Measurements from ENCODE around the gene HECA. TPM values are rescaled to one million over a fixed set of nuclear protein-coding genes. Genes with fewer than 3 reads are reported as not detected.
"Not testable (repeated sequence)": the region's sequence is repeated elsewhere in the genome, so short reads cannot be mapped to it uniquely, and the experiment has no call there.

The HECA gene
- total RNA-seq, 1 donor from 2014 or later = 21.0 TPM

DNA sequence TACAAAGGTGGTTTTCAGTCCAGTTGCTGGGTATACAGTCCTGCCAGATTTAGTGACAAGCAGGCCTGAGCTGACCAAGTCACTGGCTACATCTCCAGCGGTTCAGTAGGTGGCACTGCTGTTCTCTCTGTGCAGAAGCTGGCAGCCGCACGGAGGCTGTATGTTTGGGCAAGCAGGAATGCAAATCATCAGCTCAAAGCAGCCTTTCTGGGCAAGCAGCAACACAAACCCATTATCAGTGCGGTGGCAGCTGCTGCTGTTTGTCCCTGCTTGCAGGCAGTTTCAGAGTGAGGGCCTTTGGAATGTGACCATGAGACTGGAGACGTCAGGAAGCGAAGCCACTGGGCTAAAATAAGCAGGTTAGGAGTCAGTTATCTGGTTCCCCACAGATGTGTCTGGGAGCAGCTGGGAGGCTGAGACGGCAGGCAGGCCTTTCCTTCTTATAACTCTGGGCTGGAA lies 84.4 kb downstream of the HECA start:
- Mint-ChIP-seq H3K36me3 (ENCODE audit: unreplicated experiment) (no peaks in the 10 kb centered on the region), H3K27ac (ENCODE audit: unreplicated experiment) (peak overlapping the region; percentile 90), H3K4me3 (ENCODE audit: unreplicated experiment) (peak overlapping the region; percentile 8), H3K9me3 (ENCODE audit: unreplicated experiment) (no peaks in the 10 kb centered on the region), H3K27me3 (ENCODE audit: unreplicated experiment) (peaks cover 2% of the 10 kb centered on the region), H3K4me1 (ENCODE audit: low read depth, unreplicated experiment) (peaks cover 5% of the 10 kb centered on the region)
- DNase-seq = peak; percentile 72
- TF ChIP-seq, protein P1, sequence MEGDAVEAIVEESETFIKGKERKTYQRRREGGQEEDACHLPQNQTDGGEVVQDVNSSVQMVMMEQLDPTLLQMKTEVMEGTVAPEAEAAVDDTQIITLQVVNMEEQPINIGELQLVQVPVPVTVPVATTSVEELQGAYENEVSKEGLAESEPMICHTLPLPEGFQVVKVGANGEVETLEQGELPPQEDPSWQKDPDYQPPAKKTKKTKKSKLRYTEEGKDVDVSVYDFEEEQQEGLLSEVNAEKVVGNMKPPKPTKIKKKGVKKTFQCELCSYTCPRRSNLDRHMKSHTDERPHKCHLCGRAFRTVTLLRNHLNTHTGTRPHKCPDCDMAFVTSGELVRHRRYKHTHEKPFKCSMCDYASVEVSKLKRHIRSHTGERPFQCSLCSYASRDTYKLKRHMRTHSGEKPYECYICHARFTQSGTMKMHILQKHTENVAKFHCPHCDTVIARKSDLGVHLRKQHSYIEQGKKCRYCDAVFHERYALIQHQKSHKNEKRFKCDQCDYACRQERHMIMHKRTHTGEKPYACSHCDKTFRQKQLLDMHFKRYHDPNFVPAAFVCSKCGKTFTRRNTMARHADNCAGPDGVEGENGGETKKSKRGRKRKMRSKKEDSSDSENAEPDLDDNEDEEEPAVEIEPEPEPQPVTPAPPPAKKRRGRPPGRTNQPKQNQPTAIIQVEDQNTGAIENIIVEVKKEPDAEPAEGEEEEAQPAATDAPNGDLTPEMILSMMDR (IDR thresholded peaks at IDR 0.05; ENCODE audit: partially characterized antibody, unreplicated experiment) = no peak

DNA sequence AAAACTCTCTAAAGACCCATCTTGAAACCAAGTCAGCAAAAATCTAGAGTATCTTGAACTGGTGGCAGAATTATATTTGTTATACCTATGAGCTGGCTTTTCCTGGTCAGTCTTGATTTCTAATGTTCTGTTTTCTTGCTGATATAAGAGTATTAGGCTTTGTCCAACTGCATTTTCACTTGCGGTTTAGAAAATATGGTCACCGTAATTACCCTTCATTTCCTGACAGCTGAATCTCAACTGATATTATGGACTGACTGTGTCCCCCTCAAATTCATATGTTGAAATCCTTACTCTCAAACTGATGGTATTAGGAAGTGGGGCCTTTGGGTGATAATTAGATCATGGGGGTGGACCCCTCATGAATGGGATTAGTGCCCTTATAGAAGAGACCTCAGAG lies 84.9 kb downstream of the HECA start:
- Mint-ChIP-seq H3K27ac (ENCODE audit: unreplicated experiment) (peak overlapping the region; percentile 90), H3K9me3 (ENCODE audit: unreplicated experiment) (no peaks in the 10 kb centered on the region), H3K27me3 (ENCODE audit: unreplicated experiment) (peaks cover 2% of the 10 kb centered on the region), H3K4me1 (ENCODE audit: low read depth, unreplicated experiment) (peaks cover 5% of the 10 kb centered on the region), H3K4me3 (ENCODE audit: unreplicated experiment) (no peak overlapping the region), H3K36me3 (ENCODE audit: unreplicated experiment) (no peaks in the 10 kb centered on the region)
- TF ChIP-seq, protein P1 (IDR thresholded peaks at IDR 0.05; ENCODE audit: partially characterized antibody, unreplicated experiment) = no peak
- DNase-seq = no peak

DNA sequence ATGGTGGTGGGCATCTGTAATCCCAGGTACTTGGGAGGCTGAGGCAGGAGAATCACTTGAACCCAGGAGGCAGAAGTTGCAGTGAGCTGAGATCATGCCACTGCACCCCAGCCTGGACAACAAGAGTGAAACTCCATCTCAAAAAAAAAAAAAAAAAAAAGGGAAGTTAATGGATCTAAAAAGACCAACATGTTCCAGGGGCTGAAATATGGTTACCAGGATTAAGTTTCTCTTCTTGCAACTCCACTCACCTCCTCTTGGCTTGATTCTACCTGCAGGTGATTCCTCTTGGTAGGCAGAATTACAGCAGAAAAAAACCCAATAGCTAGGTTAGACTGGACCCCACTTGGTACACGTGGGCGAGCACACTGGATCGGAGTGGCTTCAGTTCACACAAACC lies 93.5 kb downstream of the HECA start:
- H3K4me3 Mint-ChIP-seq (ENCODE audit: unreplicated experiment); DNase-seq; H3K4me1 Mint-ChIP-seq (ENCODE audit: low read depth, unreplicated experiment); H3K36me3 Mint-ChIP-seq (ENCODE audit: unreplicated experiment); H3K27ac Mint-ChIP-seq (ENCODE audit: unreplicated experiment); H3K27me3 Mint-ChIP-seq (ENCODE audit: unreplicated experiment); H3K9me3 Mint-ChIP-seq (ENCODE audit: unreplicated experiment): not testable (repeated sequence)

Other genes with a start within 250 kb of the HECA start
- 103 TPM for gene REPS1, start 146.8 kb upstream of the HECA start, total RNA-seq (ENCODE audit: unreplicated experiment)
- 33.2 TPM for gene ABRACL, start 106.3 kb upstream of the HECA start, total RNA-seq (ENCODE audit: unreplicated experiment)
- not detected for gene TXLNB, start 156.9 kb downstream of the HECA start, total RNA-seq (ENCODE audit: unreplicated experiment)
- 66.5 TPM for gene CITED2, start 239.6 kb downstream of the HECA start, total RNA-seq (ENCODE audit: unreplicated experiment)